ENCODE results near the gene DUS3L.

DNA sequence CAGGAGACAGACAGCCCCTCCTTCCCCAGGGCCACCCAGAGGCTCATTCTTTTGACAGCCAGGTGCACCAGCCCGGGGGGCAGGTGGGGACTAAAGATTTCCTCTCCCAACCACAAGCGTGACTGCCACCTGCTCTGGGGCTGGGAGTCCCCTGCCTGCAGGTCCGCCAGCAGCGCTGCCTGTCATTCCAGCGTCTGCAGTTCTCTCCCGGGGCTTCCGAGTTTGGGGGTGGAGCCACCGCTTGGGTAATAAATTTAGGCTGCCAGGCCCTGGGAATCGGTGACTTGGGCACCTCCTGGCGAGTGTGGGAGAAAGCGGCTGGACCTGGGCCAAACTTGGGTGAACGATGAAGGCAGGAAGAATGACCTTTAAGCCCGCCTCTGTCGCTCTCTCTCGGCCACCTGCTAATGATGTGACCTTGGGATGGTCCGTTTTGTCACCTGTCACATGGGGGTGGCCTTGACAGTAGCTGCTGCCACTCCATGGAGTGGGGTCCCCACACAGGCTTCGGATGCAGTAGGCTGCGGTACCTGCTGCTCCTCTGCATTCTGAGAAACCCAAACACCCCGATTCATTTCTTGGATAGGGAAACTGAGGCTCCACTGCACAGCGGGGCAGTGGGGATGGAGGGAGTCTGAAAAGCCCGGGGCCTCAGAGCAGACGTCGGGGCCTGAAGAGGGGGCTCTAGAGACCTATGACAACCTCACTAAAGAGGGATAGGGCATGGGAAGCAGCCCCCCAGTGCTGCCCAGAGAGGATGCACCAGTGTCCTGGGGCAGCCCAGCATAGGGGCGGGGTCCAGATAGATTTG is 35.8 kb upstream of the DUS3L start:
- TF ChIP-seq KDM4A (IDR thresholded peaks at IDR 0.05; ENCODE audit: low read depth, low read length, severe bottlenecking) = no peak
- no peak for TF ChIP-seq POLR2A (IDR thresholded peaks at IDR 0.05; ENCODE audit: control extremely low read depth in 1 of 2, low read depth in 2 of 2, low read length in 2 of 2)
- no peak for TF ChIP-seq CHD2 (IDR thresholded peaks at IDR 0.05; ENCODE audit: low read length)
- TF ChIP-seq, protein P1, sequence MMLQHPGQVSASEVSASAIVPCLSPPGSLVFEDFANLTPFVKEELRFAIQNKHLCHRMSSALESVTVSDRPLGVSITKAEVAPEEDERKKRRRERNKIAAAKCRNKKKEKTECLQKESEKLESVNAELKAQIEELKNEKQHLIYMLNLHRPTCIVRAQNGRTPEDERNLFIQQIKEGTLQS (IDR thresholded peaks at IDR 0.05; ENCODE audit: insufficient read depth, low read depth, low read length) = no peak
- TF ChIP-seq CTCF (IDR thresholded peaks at IDR 0.05; ENCODE audit: control extremely low read depth in 1 of 3, insufficient read depth in 1 of 3, low read depth in 1 of 3, low read length in 3 of 3) = peak; percentile 11 to 39 (median 19)
